Measurements from ENCODE around the gene MAMDC4. TPM values are rescaled to one million over a fixed set of nuclear protein-coding genes. Genes with fewer than 3 reads are reported as not detected.

MAMDC4 gene
- total and polyA plus RNA-seq, 2 of the 13 experiments (the other 11 are each of a cell fraction or from before 2014, with no cell fraction given): 6.0 to 6.8 TPM

GRCh38 chr9:136846376-136847087 lies 5.6 kb upstream of the MAMDC4 start (continued):
- TF ChIP-seq RBAK (CRISPR knock-in tag; IDR thresholded peaks at IDR 0.05) (no peak), AGO2 (optimal IDR thresholded peaks at IDR 0.05; ENCODE audit: low read depth, low read length) (peak; percentile 79), ZNF138 (CRISPR knock-in tag; IDR thresholded peaks at IDR 0.05; ENCODE audit: low read depth) (no peak), ZSCAN29 (CRISPR knock-in tag; conservative IDR thresholded peaks at IDR 0.05) (no peak), NFKBIZ (CRISPR knock-in tag; IDR thresholded peaks at IDR 0.05) (no peak), U2AF1 (optimal IDR thresholded peaks at IDR 0.05; ENCODE audit: low read depth, low read length) (no peak), HOXA3 (CRISPR knock-in tag; IDR thresholded peaks at IDR 0.05) (peak; percentile 55), GMEB1 (CRISPR knock-in tag; IDR thresholded peaks at IDR 0.05; ENCODE audit: borderline replicate concordance) (no peak), SMC3 (IDR thresholded peaks at IDR 0.05; ENCODE audit: low read length) (no peak)

- peak overlapping the region; percentile 94 for H3K9ac ChIP-seq (ENCODE audit: insufficient read depth, low read depth, low read length)
- BruUV-seq (replicated peaks): no TSS peak
- intact Hi-C loops (cut with micrococcal nuclease; ENCODE audit: unreplicated experiment): loop anchor here (5.0 kb wide), 2 partner anchors 35 to 60 kb away; no protein-coding TSS in a partner anchor
- TF ChIP-seq REST (IDR thresholded peaks at IDR 0.05; ENCODE audit: borderline replicate concordance in 1 of 2, low read depth in 1 of 2, low read length in 2 of 2) (no peak), EEA1 (CRISPR knock-in tag; IDR thresholded peaks at IDR 0.05; ENCODE audit: borderline replicate concordance) (0 out of 2 replicates have a peak, but pooled peaks have one; percentile 11), ZBTB38 (CRISPR knock-in tag; IDR thresholded peaks at IDR 0.05) (peak; percentile 79), ZNF672 (CRISPR knock-in tag; IDR thresholded peaks at IDR 0.05) (0 out of 2 replicates have a peak, but pooled peaks have one; percentile 12), ZNF605 (CRISPR knock-in tag; IDR thresholded peaks at IDR 0.05) (0 out of 2 replicates have a peak, but pooled peaks have one; percentile 79)
Observed at GRCh38 chr9:136847088-136847825, 4.9 kb upstream of the MAMDC4 start.

More at GRCh38 chr9:136847088-136847825, 4.9 kb upstream of the MAMDC4 start:
- Histone ChIP-seq H3K36me3 (replicated peaks in 1 of 2; ENCODE audit: control insufficient read depth in 1 of 2, insufficient read depth in 2 of 2, low read length in 2 of 2) (peaks cover 11 to 20% of the 10 kb centered on the region in 2 experiments), H3K4me3 (replicated peaks in 1 of 3; ENCODE audit: insufficient read depth in 1 of 3, low read depth in 2 of 3, low read length in 3 of 3) (peak overlapping the region; percentile 88 to 98 (median 91)), H4K20me1 (ENCODE audit: insufficient read depth, low read length) (peaks cover 9% of the 10 kb centered on the region; the same call in 1 of the 2 replicates), H3K4me2 (ENCODE audit: low read depth, low read length) (peak overlapping the region; percentile 81), H3K9me3 (ENCODE audit: low read length) (no peaks in the 10 kb centered on the region), H2AFZ (ENCODE audit: low read length) (no peak overlapping the region), H3K27me3 (ENCODE audit: control insufficient read depth in 1 of 2, insufficient read depth in 2 of 2, low read length in 2 of 2) (no peaks in the 10 kb centered on the region; a peak in 1 of 5 replicates), H3K4me1 (ENCODE audit: insufficient read depth, low read length) (peaks cover 35% of the 10 kb centered on the region), H3K79me2 (ENCODE audit: insufficient read depth, low read length) (peaks cover 17% of the 10 kb centered on the region), H3K27ac (ENCODE audit: extremely low read length, insufficient read depth, low read length) (peak overlapping the region; percentile 91)
- WGBS (ENCODE audit: low lambda C conversion rate): 61% methylated on average over 56 of the region's 75 CpGs
- POLR2A ChIA-PET: interaction anchor here (0.6 to 2.3 kb wide), 12 partner anchors 9 to 239 kb away, joined by 3 to 45 read pairs (median 4); partner anchors contain the start of genes MAN1B1, TMEM141 and TRAF2
- FAIRE-seq (no peak), DNase-seq (ENCODE audit: low spot score) (peak; percentile 53), ATAC-seq (peak; percentile 1)
- CTCF ChIA-PET (ENCODE audit: low intra/inter-chr PET ratio, low total read pairs): no interaction called here
- in situ Hi-C loops (cut with HindIII; ENCODE audit: extremely low pct_ligation_motif_present, low pct_unique_long_range_greater_than_20kb): loop anchor here (10.0 kb wide), 1 partner anchor 188 kb away; the partner anchor contains the start of gene FUT7
